ENCODE results near the gene MOCS2.

Gene MOCS2

GRCh38 chr5:53091289-53091688 is 18.3 kb downstream of the MOCS2 start:
- DNase-seq: no peak

GRCh38 chr5:53090229-53090628 is 19.3 kb downstream of the MOCS2 start:
- no peak for DNase-seq

GRCh38 chr5:53089481-53089991 is 20.0 kb downstream of the MOCS2 start:
- DNase-seq: no peak

- DNase-seq: no peak
These were observed 21.9 kb downstream of the MOCS2 start for GRCh38 chr5:53087621-53088121.

GRCh38 chr5:53087171-53087570 is 22.4 kb downstream of the MOCS2 start:
- no peak for DNase-seq

GRCh38 chr5:53084546-53085255 is 24.9 kb downstream of the MOCS2 start:
- DNase-seq: no peak

- DNase-seq: no peak
These were observed 25.6 kb downstream of the MOCS2 start for GRCh38 chr5:53083927-53084326.

GRCh38 chr5:53080271-53080670 is 29.3 kb downstream of the MOCS2 start:
- DNase-seq: no peak

GRCh38 chr5:53076014-53076583 is 33.5 kb downstream of the MOCS2 start:
- DNase-seq: no peak

GRCh38 chr5:53073348-53073747 is 36.2 kb downstream of the MOCS2 start:
- DNase-seq: no peak

GRCh38 chr5:53071738-53072137 is 37.8 kb downstream of the MOCS2 start:
- DNase-seq: no peak

GRCh38 chr5:53071298-53071697 is 38.3 kb downstream of the MOCS2 start:
- no peak for DNase-seq

- DNase-seq: no peak
These were observed 39.9 kb downstream of the MOCS2 start for GRCh38 chr5:53069626-53070025.

GRCh38 chr5:53068291-53068836 is 41.2 kb downstream of the MOCS2 start:
- DNase-seq: no peak

- DNase-seq: no peak
These were observed 41.9 kb downstream of the MOCS2 start for GRCh38 chr5:53067641-53068040.

GRCh38 chr5:53066088-53066487 is 43.5 kb downstream of the MOCS2 start:
- no peak for DNase-seq

GRCh38 chr5:53063791-53064190 is 45.8 kb downstream of the MOCS2 start:
- no peak for DNase-seq

GRCh38 chr5:53063176-53063575 is 46.4 kb downstream of the MOCS2 start:
- no peak for DNase-seq

GRCh38 chr5:53059281-53059680 is 50.3 kb downstream of the MOCS2 start:
- no peak for DNase-seq

GRCh38 chr5:53055365-53055764 is 54.2 kb downstream of the MOCS2 start:
- DNase-seq: no peak

- no peak for DNase-seq
These were observed 56.2 kb downstream of the MOCS2 start for GRCh38 chr5:53053364-53053763.

GRCh38 chr5:53052499-53052898 is 57.1 kb downstream of the MOCS2 start:
- DNase-seq: no peak

- DNase-seq: no peak
These were observed 61.3 kb downstream of the MOCS2 start for GRCh38 chr5:53048248-53048647.
